ENCODE data around the gene LLGL2.
A peak's percentile ranks its signal among the peaks of the same experiment; 100 is the strongest.
"Not testable (repeated sequence)": the region's sequence is repeated elsewhere in the genome, so short reads cannot be mapped to it uniquely, and the experiment has no call there.

Gene LLGL2

GRCh38 chr17:75507733-75508719 is 17.5 kb upstream of the LLGL2 start:
- peak in 46 of 51 donors; percentile 20 to 93 (median 76) for DNase-seq

- DNase-seq, result peak in 5 of 51 donors; percentile 17 to 50 (median 28)
These were observed 16.6 kb upstream of the LLGL2 start for GRCh38 chr17:75508931-75509361.

- peak in 1 of 51 donors; percentile 17 for DNase-seq
These were observed 15.8 kb upstream of the LLGL2 start for GRCh38 chr17:75509528-75510258.

GRCh38 chr17:75511270-75511609 is 14.3 kb upstream of the LLGL2 start:
- DNase-seq, result no peak

GRCh38 chr17:75511610-75512575 is 13.6 kb upstream of the LLGL2 start:
- DNase-seq, result peak in 1 of 51 donors; percentile 18

- no peak for DNase-seq
These were observed 12.4 kb upstream of the LLGL2 start for GRCh38 chr17:75512926-75513640.

- no peak for DNase-seq
These were observed 11.9 kb upstream of the LLGL2 start for GRCh38 chr17:75513641-75514000.

GRCh38 chr17:75514299-75514918 is 11.1 kb upstream of the LLGL2 start:
- DNase-seq, result peak in 9 of 51 donors; percentile 29 to 52 (median 39)

- peak in 2 of 51 donors; percentile 24 to 25 for DNase-seq
These were observed 10.5 kb upstream of the LLGL2 start for GRCh38 chr17:75514919-75515495.

GRCh38 chr17:75515496-75516254 is 9.8 kb upstream of the LLGL2 start, which contains the start of gene CASKIN2:
CASKIN2 (minus strand) TSS chr17:75515537; CDS start chr17:75513804, 1,733 bp downstream.
- DNase-seq, result peak; percentile 77 to 98 (median 94)

- peak; percentile 50 to 98 (median 90) for DNase-seq
These were observed 9.3 kb upstream of the LLGL2 start, which contains the start of gene TSEN54 for GRCh38 chr17:75516255-75516618. TSEN54 (plus strand) TSS chr17:75516528; CDS start chr17:75516561, 33 bp downstream.

- DNase-seq, result peak in 4 of 51 donors; percentile 41 to 58 (median 52)
These were observed 8.7 kb upstream of the LLGL2 start for GRCh38 chr17:75516619-75517296.

GRCh38 chr17:75517297-75517865 is 8.1 kb upstream of the LLGL2 start:
- no peak for DNase-seq

GRCh38 chr17:75518201-75518600 is 7.3 kb upstream of the LLGL2 start:
- no peak for DNase-seq

GRCh38 chr17:75518983-75519537 is 6.4 kb upstream of the LLGL2 start:
- DNase-seq, result no peak

GRCh38 chr17:75520413-75520812 is 5.1 kb upstream of the LLGL2 start:
- DNase-seq, result not testable (repeated sequence)

- DNase-seq, result no peak
These were observed 4.2 kb upstream of the LLGL2 start for GRCh38 chr17:75521290-75521689.

Data from hypothalamus (tissue), 51 donors.